Measurements from ENCODE around the gene CALML5.

The CALML5 gene

DNA sequence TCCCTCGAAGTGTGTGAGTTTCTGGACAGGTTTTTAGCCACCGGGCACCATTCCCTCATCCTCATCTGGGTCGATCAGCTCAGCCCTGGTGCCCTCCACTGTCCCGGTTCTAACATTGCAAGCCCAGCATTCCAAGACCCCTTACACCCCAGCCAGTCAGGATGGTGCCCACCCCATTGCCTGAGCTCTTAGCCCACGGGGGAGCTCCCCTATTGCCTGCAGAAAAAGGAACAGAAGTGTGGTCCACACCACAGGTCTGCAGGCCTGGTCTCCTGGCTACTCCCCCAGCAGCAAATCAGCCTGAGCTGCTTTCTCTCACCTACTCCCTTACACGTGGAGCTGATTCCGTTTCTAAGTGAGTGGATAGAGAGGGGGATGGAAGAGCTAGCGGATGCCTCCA lies 4.8 kb downstream of the CALML5 start:
- H3K27me3 ChIP-seq (ENCODE audit: low read length): no peaks in the 10 kb centered on the region
- no peaks in the 10 kb centered on the region for H3K79me2 ChIP-seq (ENCODE audit: insufficient read depth, low read length)
- no peaks in the 10 kb centered on the region for H3F3A ChIP-seq (ENCODE audit: insufficient read depth)
- H4K20me1 ChIP-seq (ENCODE audit: low read depth, low read length): no peaks in the 10 kb centered on the region
- TF ChIP-seq CTCF (IDR thresholded peaks at IDR 0.05; ENCODE audit: insufficient read depth, low read length, poor library complexity, severe bottlenecking) (no peak), EZH2phosphoT487 (conservative IDR thresholded peaks at IDR 0.05; ENCODE audit: low read length) (no peak)
- no peak overlapping the region for H3K4me2 ChIP-seq (ENCODE audit: low read depth, low read length, poor library complexity, severe bottlenecking)
- H2AFZ ChIP-seq (ENCODE audit: low read depth, low read length, severe bottlenecking): no peak overlapping the region
- H3K9me2 ChIP-seq (replicated peaks; ENCODE audit: insufficient read depth, low read length): no peaks in the 10 kb centered on the region
- no peaks in the 10 kb centered on the region for H3K36me3 ChIP-seq (ENCODE audit: low read length)
- H3K9ac ChIP-seq (ENCODE audit: low read length): no peak overlapping the region
- no peak overlapping the region for H3K27ac ChIP-seq (ENCODE audit: low read depth, low read length)
- H3K4me3 ChIP-seq (ENCODE audit: insufficient read depth, low read length, poor library complexity, severe bottlenecking): no peak overlapping the region
- H3K9me3 ChIP-seq (ENCODE audit: insufficient read depth, low read length): no peaks in the 10 kb centered on the region

GRCh38 chr10:5493691-5494090 lies 5.7 kb downstream of the CALML5 start:
- no peaks in the 10 kb centered on the region for H4K20me1 ChIP-seq (ENCODE audit: low read depth, low read length)
- H3K9me2 ChIP-seq (replicated peaks; ENCODE audit: insufficient read depth, low read length): no peaks in the 10 kb centered on the region
- H3K9ac ChIP-seq (ENCODE audit: low read length): no peak overlapping the region
- no peaks in the 10 kb centered on the region for H3K79me2 ChIP-seq (ENCODE audit: insufficient read depth, low read length)
- TF ChIP-seq EZH2phosphoT487 (conservative IDR thresholded peaks at IDR 0.05; ENCODE audit: low read length) (no peak), CTCF (IDR thresholded peaks at IDR 0.05; ENCODE audit: insufficient read depth, low read length, poor library complexity, severe bottlenecking) (no peak)
- H3F3A ChIP-seq (ENCODE audit: insufficient read depth): no peaks in the 10 kb centered on the region
- H3K4me2 ChIP-seq (ENCODE audit: low read depth, low read length, poor library complexity, severe bottlenecking): no peak overlapping the region
- H3K27ac ChIP-seq (ENCODE audit: low read depth, low read length): no peak overlapping the region
- H2AFZ ChIP-seq (ENCODE audit: low read depth, low read length, severe bottlenecking): no peak overlapping the region
- H3K9me3 ChIP-seq (ENCODE audit: insufficient read depth, low read length): no peaks in the 10 kb centered on the region
- H3K27me3 ChIP-seq (ENCODE audit: low read length): no peaks in the 10 kb centered on the region
- H3K4me3 ChIP-seq (ENCODE audit: insufficient read depth, low read length, poor library complexity, severe bottlenecking): no peak overlapping the region
- H3K36me3 ChIP-seq (ENCODE audit: low read length): no peaks in the 10 kb centered on the region

- Histone ChIP-seq H3K27me3 (ENCODE audit: low read length) (no peaks in the 10 kb centered on the region), H3F3A (ENCODE audit: insufficient read depth) (no peaks in the 10 kb centered on the region), H3K4me2 (ENCODE audit: low read depth, low read length, poor library complexity, severe bottlenecking) (no peak overlapping the region), H3K36me3 (ENCODE audit: low read length) (no peaks in the 10 kb centered on the region), H3K9me2 (replicated peaks; ENCODE audit: insufficient read depth, low read length) (no peaks in the 10 kb centered on the region), H3K4me3 (ENCODE audit: insufficient read depth, low read length, poor library complexity, severe bottlenecking) (no peak overlapping the region), H3K79me2 (ENCODE audit: insufficient read depth, low read length) (no peaks in the 10 kb centered on the region), H3K27ac (ENCODE audit: low read depth, low read length) (no peak overlapping the region), H4K20me1 (ENCODE audit: low read depth, low read length) (no peaks in the 10 kb centered on the region), H3K9ac (ENCODE audit: low read length) (no peak overlapping the region), H3K9me3 (ENCODE audit: insufficient read depth, low read length) (no peaks in the 10 kb centered on the region), H2AFZ (ENCODE audit: low read depth, low read length, severe bottlenecking) (no peak overlapping the region)
- TF ChIP-seq EZH2phosphoT487 (conservative IDR thresholded peaks at IDR 0.05; ENCODE audit: low read length) (no peak), CTCF (IDR thresholded peaks at IDR 0.05; ENCODE audit: insufficient read depth, low read length, poor library complexity, severe bottlenecking) (no peak)
Observed at GRCh38 chr10:5492929-5493576, 6.3 kb downstream of the CALML5 start.
